HL-60/S4 treated with retinoic acid at 250 ng/mL for 4 days and 3 days (cell line): ENCODE measurements around the gene BFSP2.
"Not testable (repeated sequence)": the region's sequence is repeated elsewhere in the genome, so short reads cannot be mapped to it uniquely, and the experiment has no call there.

Experiments
- in situ Hi-C: fragments of 300-500 bp; cut with MboI; formaldehyde crosslinking; loops from 2 replicates; pipeline ENCODE4 v1.7.0; 2022; ENCODE audit warnings: low sequenced_read_pairs

BFSP2 gene

DNA sequence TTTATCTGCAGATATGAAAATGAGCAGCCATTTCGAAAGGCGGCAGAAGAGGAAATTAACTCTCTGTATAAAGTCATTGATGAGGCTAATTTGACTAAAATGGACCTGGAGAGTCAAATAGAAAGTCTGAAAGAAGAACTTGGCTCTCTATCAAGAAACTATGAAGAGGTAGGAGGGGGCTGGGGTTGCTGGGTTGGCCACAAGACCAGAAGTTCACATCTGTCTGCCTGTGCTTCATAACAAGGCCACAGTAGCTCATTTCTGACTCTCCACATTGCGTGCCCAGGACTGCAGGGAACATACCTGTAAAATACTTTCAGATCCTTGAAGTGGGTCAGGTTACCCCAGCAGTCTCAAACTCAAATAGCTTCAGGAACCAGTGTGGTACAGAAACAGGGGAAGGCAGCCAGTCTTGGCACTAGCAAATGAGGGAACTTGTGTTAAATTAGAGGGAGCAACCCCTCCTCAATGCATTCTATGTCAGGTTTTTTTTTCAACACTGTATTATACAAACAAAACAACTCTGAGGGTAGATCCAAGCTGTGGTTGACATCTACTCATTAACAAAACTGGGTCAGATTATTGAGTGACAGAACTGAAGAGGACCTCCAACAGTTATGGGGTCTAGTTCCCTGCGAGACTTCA, 48.7 kb downstream of the BFSP2 start:
- in situ Hi-C loops, result no loop called here

GRCh38 chr3:133451309-133451708, 51.5 kb downstream of the BFSP2 start:
- in situ Hi-C loops, result no loop called here

DNA sequence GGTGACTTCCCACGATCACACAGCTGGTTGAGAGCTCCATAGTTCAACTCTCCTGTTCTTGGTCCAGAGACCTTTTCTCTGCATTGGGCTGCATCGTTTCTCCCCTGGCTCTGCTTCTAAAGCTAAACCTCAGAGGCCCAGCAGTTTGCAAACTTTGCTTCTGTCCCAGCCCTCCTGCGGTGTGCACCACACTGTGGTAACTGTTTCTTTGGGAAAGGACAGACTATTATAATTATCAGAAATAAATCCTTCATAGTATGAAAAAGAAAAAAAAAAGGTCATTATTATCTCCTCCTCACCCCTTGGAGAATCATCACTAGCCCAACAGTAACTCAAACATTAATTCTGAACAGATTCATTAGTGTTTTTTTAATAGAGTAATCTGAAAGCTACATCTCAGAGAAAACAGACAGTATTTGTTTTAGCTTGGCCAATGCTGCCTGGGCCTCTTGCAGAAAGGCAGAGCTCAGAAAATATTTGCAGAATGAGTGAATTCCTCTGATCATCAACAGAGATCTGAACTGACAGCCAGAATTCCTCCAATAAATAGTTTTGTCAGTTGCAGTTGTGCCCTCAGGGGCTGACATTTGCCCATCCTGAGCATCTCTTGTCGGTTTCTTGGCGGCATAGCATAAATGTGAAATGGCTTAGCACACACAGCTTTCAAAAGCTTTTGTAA, 52.9 kb downstream of the BFSP2 start:
- in situ Hi-C loops, result no loop called here

- in situ Hi-C loops, result no loop called here
Measured at GRCh38 chr3:133453383-133453782, 53.5 kb downstream of the BFSP2 start.

- in situ Hi-C loops, result no loop called here
Measured at GRCh38 chr3:133455281-133455680, 55.4 kb downstream of the BFSP2 start.

DNA sequence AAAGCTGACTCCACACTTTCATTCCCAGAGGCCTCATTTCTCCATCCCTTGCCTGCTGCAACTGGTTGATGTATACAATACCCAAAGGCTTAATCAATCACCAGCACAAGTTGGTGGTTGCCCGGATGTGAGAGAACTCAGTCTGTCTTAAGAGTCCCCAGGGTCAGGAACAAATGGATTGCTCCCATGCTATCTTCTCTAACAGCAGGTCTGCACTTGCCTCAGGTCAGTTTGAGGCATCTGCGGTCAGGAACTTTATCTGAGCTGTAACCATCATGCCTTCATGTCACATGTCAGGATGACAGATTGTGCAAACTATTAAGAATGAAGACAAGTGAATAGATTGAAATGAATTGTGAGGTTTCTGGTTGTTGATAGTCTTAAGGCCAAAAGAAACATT, 56.1 kb downstream of the BFSP2 start:
- in situ Hi-C loops, result no loop called here

DNA sequence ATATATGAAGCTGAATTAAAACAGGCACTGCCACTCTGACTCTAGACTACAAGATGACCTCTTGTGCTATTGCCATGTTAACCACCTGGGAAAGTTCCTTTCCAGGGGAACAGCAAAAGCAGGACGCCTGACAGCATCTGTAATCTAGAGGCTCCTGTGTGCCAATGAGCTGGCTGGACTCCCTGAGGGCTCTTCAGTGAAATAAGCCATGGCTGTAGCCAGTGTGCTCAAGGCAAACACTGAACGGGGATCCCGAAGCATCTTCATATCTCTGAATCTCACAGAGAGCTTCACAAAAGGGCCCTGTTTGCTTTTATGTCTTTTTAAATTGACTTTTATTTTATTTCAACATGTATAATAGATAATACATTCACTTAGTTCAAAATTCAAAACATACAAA, 57.2 kb downstream of the BFSP2 start:
- in situ Hi-C loops, result no loop called here

GRCh38 chr3:133457465-133458067, 57.7 kb downstream of the BFSP2 start:
- in situ Hi-C loops, result no loop called here

- in situ Hi-C loops, result no loop called here
Measured at GRCh38 chr3:133459400-133459799, 59.5 kb downstream of the BFSP2 start.

- in situ Hi-C loops, result no loop called here
Measured at GRCh38 chr3:133460809-133461208, 61.0 kb downstream of the BFSP2 start.

- in situ Hi-C loops, result no loop called here
Measured at GRCh38 chr3:133461291-133461690, 61.4 kb downstream of the BFSP2 start.

DNA sequence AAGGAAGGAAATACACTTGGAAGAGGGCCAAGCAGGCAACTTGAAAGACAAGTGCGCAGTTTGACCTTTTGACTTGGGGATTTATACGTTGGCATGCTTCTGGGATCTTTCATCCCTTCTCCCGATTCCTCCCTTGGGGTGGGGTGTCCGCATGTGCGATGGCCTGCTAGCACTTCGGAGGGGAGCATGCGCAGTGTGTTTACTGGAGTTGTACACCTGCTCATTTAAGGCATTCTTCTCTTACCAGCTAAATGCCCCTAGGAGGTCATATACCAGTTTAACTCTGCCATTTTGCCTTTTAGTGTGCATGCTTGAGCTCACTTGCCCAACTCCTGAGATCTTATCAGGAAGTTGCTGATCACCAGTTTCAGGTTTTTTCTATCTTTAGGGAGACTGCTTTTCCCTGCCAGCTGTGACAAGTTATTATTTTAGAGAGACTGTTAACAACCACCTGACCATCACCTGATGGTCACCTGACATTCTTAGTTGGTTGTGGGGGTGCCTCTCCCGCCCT, 63.5 kb downstream of the BFSP2 start:
- in situ Hi-C loops, result no loop called here

DNA sequence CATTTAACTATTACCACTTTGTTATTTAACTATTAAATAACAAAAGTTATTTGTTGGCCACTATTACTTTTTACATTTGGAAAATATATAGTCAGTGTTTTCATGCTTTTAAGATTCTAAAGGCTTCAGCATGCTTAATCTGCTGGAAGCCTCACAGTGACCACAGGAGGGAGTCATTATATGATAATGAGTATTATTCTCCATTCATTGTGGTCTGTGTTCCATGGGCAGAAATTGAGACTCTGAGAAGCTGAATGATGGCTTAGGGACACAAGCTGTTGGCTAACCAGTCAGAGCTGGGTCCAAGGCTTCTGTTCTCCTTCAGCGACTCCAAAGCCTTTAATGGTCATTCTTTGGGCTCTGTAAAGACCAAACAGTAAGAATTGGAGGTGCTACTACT, 64.7 kb downstream of the BFSP2 start:
- in situ Hi-C loops, result no loop called here

- in situ Hi-C loops, result no loop called here
Measured at GRCh38 chr3:133466531-133467386, 66.9 kb downstream of the BFSP2 start.

GRCh38 chr3:133467780-133468179, 67.9 kb downstream of the BFSP2 start:
- in situ Hi-C loops, result no loop called here

- in situ Hi-C loops, result no loop called here
Measured at GRCh38 chr3:133468251-133468721, 68.4 kb downstream of the BFSP2 start.

- in situ Hi-C loops, result no loop called here
Measured at GRCh38 chr3:133469140-133469731, 69.4 kb downstream of the BFSP2 start.

- in situ Hi-C loops, result no loop called here
Measured at GRCh38 chr3:133472242-133472641, 72.4 kb downstream of the BFSP2 start.

DNA sequence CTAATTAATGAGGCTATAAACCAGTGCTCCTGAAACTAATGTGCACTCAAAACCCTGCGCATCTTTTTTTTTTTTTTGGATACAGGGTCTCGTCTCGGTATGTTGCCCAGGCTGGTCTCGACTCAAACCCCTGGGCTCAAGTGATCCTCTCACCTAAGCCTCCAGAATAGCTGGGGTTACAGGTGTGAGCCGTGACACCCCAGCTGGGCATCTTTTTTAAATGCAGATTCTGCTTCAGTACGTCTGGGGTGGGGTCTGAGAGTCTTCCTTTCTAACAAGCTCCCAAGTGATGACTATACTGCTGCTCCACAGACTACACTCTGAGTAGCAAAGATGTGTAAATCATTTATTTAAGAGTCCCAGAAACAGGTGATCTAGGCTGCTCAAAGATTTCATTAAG, 73.0 kb downstream of the BFSP2 start:
- in situ Hi-C loops, result no loop called here

DNA sequence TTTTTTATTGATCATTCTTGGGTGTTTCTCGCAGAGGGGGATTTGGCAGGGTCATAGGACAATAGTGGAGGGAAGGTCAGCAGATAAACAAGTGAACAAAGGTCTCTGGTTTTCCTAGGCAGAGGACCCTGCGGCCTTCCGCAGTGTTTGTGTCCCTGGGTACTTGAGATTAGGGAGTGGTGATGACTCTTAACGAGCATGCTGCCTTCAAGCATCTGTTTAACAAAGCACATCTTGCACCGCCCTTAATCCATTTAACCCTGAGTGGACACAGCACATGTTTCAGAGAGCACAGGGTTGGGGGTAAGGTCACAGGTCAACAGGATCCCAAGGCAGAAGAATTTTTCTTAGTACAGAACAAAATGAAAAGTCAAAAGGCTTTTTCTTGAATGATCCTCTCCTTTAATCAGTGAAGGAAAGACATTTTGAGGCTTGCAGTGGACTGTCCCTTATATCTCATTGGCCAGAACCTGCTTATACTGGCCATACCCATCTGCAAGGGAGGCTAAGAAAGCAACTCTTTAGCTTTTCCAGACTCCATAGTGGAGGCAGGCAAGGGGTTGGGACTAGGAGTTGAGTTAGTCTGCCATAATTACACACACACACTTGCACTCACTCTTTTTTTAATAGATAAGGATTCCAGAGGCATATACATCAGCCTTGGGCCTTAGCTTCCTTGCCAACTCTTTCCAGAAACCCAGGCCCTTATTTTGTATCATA, 73.8 kb downstream of the BFSP2 start:
- in situ Hi-C loops, result not testable (repeated sequence)
